ENCODE measurements around the gene RRAGD. TPM values are rescaled to one million over a fixed set of nuclear protein-coding genes. Genes with fewer than 3 reads are reported as not detected.
A peak's percentile ranks its signal among the peaks of the same experiment; 100 is the strongest.

Gene RRAGD
- total and polyA plus RNA-seq, 2 of the 8 experiments (the other 6 are each of a cell fraction or from before 2014, with no cell fraction given): 7.2 to 30.8 TPM

DNA sequence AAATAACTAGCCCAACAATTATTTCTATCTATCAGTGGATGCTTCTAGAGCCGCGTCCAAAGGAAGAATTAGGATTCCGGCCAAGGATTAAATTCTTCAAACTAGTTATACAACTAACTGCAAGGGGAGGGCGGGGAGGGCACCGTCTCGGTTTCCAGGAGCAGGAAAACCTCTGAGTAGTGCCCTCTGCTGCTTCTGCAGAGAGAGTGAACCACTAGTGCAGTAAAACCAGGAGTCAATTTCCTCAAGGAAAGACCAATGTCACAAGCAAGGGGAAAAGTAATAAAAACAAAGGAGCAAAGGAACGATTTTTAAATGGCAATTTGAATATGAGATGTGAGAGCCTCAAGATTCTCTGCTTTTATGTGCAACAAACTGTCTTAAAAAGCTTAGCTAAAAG lies 43.1 kb downstream of the RRAGD start:
- TF ChIP-seq KDM5A (IDR thresholded peaks at IDR 0.05; ENCODE audit: low read length) (no peak), SIX5 (IDR thresholded peaks at IDR 0.05; ENCODE audit: low read depth, low read length) (no peak), SRF (IDR thresholded peaks at IDR 0.05; ENCODE audit: low read depth, low read length) (no peak), CTCF (IDR thresholded peaks at IDR 0.05; ENCODE audit: control extremely low read depth in 1 of 3, insufficient read depth in 1 of 3, low read depth in 1 of 3, low read length in 3 of 3) (peak; percentile 20 to 68 (median 57)), RAD21 (IDR thresholded peaks at IDR 0.05 in 1 of 2, conservative IDR thresholded peaks at IDR 0.05 in 1 of 2; ENCODE audit: low read depth in 2 of 2, low read length in 2 of 2) (peak; percentile 41 to 54)
- TF ChIP-seq, protein P1, sequence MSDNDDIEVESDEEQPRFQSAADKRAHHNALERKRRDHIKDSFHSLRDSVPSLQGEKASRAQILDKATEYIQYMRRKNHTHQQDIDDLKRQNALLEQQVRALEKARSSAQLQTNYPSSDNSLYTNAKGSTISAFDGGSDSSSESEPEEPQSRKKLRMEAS (IDR thresholded peaks at IDR 0.05): no peak
- FAIRE-seq: peak; percentile 90
- no peak overlapping the region for H2BK5ac ChIP-seq (ENCODE audit: low read depth, low read length)
- POLR2A ChIA-PET (ENCODE audit: partially characterized antibody): no interaction called here
- no peak overlapping the region for H2BK120ac ChIP-seq (replicated peaks; ENCODE audit: low read depth, low read length)
- no peak overlapping the region for H4K8ac ChIP-seq (ENCODE audit: extremely low read depth, insufficient read depth, low read length)
- no peak overlapping the region for H3K23ac ChIP-seq (ENCODE audit: insufficient read length)
- no peaks in the 10 kb centered on the region for H3K27me3 ChIP-seq (replicated peaks in 1 of 4; ENCODE audit: control insufficient read depth in 3 of 4, extremely low read depth in 1 of 4, insufficient read depth in 3 of 4, low read length in 3 of 4)
- no peaks in the 10 kb centered on the region for H3K9me3 ChIP-seq (ENCODE audit: insufficient read depth in 2 of 2, low read depth in 1 of 2, low read length in 1 of 2)
- no peaks in the 10 kb centered on the region for H3K23me2 ChIP-seq (ENCODE audit: low read depth, low read length)
- no peak overlapping the region for H3K4ac ChIP-seq (replicated peaks; ENCODE audit: insufficient read length, low read depth, low read length)
- H2BK20ac ChIP-seq (ENCODE audit: low read length): no peak overlapping the region
- WGBS, 2 experiments (ENCODE audit: extremely low coverage in 1 of 2, insufficient coverage in 1 of 2, insufficient read length in 1 of 2, insufficient replicate concordance in 2 of 2, low coverage in 1 of 2, low lambda C conversion rate in 2 of 2, missing lambda C conversion rate in 1 of 2): 44% methylated on average over 7 of the region's 7 CpGs; no CpG with 5 or more reads in 1 of the 2 experiments
- DNase-seq (ENCODE audit: low read depth in 1 of 2, low spot score in 2 of 2): no peak
- no peak overlapping the region for H4K91ac ChIP-seq (replicated peaks; ENCODE audit: insufficient read length, low read length)
- H3K27ac ChIP-seq (ENCODE audit: low read depth, low read length): no peak overlapping the region
- H2BK12ac ChIP-seq (ENCODE audit: low read depth, low read length): no peak overlapping the region
- no peaks in the 10 kb centered on the region for H3K4me1 ChIP-seq (replicated peaks in 1 of 4; ENCODE audit: control insufficient read depth in 3 of 4, insufficient read depth in 4 of 4, low read length in 3 of 4)
- no peak overlapping the region for H2BK15ac ChIP-seq (ENCODE audit: low read length)
- H3K18ac ChIP-seq (ENCODE audit: extremely low read depth, low read length): no peak overlapping the region
- 0 out of 8 replicates have a peak, but pooled peaks cover 0 to 5% (median 0%) of the 10 kb centered on the region in 4 experiments for H3K36me3 ChIP-seq (ENCODE audit: control insufficient read depth in 2 of 4, insufficient read depth in 4 of 4, low read length in 3 of 4)
- H4K20me1 ChIP-seq (replicated peaks in 1 of 2; ENCODE audit: control insufficient read depth in 1 of 2, insufficient read depth in 2 of 2, low read length in 2 of 2): peaks cover 0 to 2% of the 10 kb centered on the region in 2 experiments
- no peak overlapping the region for H3K4me2 ChIP-seq (ENCODE audit: insufficient read depth in 1 of 2, low read depth in 2 of 2, low read length in 2 of 2)
- CTCF ChIA-PET (ENCODE audit: partially characterized antibody): interaction anchor here (0.9 to 11.3 kb wide), 18 partner anchors 10 to 386 kb away, joined by 3 to 133 read pairs (median 6); partner anchors contain the start of gene UBE2J1
- H3K9ac ChIP-seq (replicated peaks in 1 of 4; ENCODE audit: extremely low read depth in 1 of 4, low read depth in 3 of 4, low read length in 3 of 4): no peak overlapping the region
- H2AFZ ChIP-seq (ENCODE audit: low read length): no peak overlapping the region
- no peaks in the 10 kb centered on the region for H3K79me2 ChIP-seq (ENCODE audit: control insufficient read depth in 1 of 2, insufficient read depth in 2 of 2, low read length in 2 of 2)
- no peak overlapping the region for H3K56ac ChIP-seq (replicated peaks; ENCODE audit: insufficient read length, low read depth, low read length)
- no peak overlapping the region for H3K14ac ChIP-seq (ENCODE audit: insufficient read length)
- no peak overlapping the region for H3K4me3 ChIP-seq (ENCODE audit: extremely low read depth in 1 of 4, insufficient read depth in 2 of 4, low read depth in 3 of 4, low read length in 4 of 4)
- no peaks in the 10 kb centered on the region for H3K79me1 ChIP-seq (ENCODE audit: low read depth, low read length)
- H4K5ac ChIP-seq (ENCODE audit: insufficient read length, low read depth, low read length): no peak overlapping the region
- H2AK5ac ChIP-seq (ENCODE audit: low read depth, low read length): no peak overlapping the region
